ENCODE measurements around the gene SYCE3. TPM values are rescaled to one million over a fixed set of nuclear protein-coding genes. Genes with fewer than 3 reads are reported as not detected.

The SYCE3 gene
- total and polyA plus RNA-seq, 9 of the 15 experiments (the other 6 are each of a cell fraction or from before 2014, with no cell fraction given) = 0.56 TPM; not detected in 8

DNA sequence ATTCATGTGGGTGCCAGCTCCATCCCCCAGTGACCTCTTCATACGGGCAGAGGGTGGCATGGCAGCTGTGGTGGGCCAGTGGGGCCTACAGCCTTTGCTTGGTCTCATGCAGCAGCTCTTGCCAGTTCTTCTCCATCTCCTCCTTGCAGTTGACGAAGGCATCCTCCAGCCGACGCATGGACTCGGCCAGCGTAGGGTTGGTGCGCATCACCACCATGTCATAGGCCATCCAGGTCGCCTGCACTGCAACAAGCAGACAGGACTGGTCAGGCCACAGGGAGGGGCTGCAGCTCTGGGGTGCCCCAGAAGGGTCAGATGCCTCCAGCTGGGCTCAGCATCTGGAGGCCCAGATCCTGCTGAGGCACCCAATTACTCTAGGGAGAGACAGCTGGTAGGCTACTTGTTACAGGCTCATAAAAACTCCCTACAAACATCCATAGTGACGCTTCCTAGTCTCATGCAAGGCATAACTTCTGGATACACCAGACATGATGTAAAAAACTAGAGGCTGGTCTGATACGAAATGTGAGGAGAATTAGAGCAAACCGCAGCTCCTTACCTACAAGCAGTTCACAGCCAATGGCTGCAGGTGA is 11.5 kb downstream of the SYCE3 start (continued):
- TF ChIP-seq, protein P1, sequence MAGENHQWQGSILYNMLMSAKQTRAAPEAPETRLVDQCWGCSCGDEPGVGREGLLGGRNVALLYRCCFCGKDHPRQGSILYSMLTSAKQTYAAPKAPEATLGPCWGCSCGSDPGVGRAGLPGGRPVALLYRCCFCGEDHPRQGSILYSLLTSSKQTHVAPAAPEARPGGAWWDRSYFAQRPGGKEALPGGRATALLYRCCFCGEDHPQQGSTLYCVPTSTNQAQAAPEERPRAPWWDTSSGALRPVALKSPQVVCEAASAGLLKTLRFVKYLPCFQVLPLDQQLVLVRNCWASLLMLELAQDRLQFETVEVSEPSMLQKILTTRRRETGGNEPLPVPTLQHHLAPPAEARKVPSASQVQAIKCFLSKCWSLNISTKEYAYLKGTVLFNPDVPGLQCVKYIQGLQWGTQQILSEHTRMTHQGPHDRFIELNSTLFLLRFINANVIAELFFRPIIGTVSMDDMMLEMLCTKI (IDR thresholded peaks at IDR 0.05; ENCODE audit: partially characterized antibody) = no peak
- TF ChIP-seq FIP1L1 (IDR thresholded peaks at IDR 0.05; ENCODE audit: low read depth, low read length, poor library complexity, severe bottlenecking) (no peak), ZNF445 (CRISPR knock-in tag; IDR thresholded peaks at IDR 0.05; ENCODE audit: low read depth) (no peak), GATA2 (CRISPR knock-in tag; IDR thresholded peaks at IDR 0.05) (no peak), WHSC1 (IDR thresholded peaks at IDR 0.05; ENCODE audit: low read length) (no peak), HNRNPLL (IDR thresholded peaks at IDR 0.05; ENCODE audit: low read depth, low read length, poor library complexity, severe bottlenecking) (no peak), ZNF592 (IDR thresholded peaks at IDR 0.05) (no peak)

Measured in K562 (cell line).